ENCODE results near the gene BCAP31.

BCAP31 gene

DNA sequence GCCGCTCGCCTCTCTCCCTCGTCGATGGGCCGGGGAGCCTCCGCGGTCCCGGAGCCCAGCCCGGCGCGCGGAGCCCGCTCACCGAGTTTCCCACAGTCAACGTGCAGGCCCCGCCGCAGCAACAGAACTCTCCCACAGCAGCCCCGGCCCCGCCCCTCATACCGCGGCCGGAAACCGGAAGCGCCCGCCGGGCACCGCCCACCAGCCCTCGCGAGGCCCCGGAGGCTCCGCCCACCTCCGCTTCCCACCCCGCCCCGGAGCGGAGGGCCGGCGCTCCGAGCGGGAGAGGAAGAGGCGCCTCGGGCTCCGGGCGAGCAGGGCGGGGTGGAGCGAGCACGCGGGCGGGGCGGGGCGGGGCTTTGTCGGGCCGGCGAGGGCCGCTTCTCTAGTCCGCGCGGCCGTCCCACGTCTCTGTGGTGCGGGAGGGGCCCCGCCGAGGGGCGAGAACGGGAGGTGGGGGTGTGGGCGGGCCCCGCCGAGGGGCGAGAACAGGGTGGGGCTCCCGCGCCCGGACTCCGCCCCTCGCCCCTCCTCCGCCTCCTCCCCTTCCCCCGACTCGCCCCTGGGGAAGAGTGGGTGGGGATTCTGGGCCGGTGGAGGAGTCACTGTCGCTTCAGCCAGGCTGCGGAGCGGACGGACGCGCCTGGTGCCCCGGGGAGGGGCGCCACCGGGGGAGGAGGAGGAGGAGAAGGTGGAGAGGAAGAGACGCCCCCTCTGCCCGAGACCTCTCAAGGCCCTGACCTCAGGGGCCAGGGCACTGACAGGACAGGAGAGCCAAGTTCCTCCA, at the start of gene BCAP31, which contains the start of gene ABCD1:
BCAP31 (minus strand) TSS at position 136 of the 787 bp plus-strand sequence. CDS start 1,143 bp downstream, outside the sequence.
ABCD1 (plus strand) TSS at position 605 of the 787 bp plus-strand sequence. CDS start 411 bp downstream, outside the sequence.
- DNase-seq: peak; percentile 92

DNA sequence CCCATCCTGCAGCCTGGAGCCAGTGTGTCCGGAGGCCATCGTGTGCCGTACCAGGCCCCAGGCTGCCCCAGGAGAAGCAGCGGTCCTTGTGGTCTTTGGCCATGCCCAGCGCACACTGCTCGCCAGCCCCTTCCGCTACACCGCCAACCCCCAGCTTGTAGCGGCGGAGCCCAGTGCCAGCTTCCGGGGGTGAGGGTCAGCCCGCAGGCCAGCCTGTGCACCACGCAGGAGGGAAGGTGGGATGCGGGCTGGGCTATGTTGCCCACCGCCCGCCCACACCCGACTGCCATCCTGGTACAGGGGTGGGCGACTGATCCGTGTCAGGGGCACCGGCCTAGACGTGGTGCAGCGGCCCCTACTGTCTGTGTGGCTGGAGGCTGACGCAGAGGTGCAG, 49.0 kb upstream of the BCAP31 start:
- DNase-seq: no peak

DNA sequence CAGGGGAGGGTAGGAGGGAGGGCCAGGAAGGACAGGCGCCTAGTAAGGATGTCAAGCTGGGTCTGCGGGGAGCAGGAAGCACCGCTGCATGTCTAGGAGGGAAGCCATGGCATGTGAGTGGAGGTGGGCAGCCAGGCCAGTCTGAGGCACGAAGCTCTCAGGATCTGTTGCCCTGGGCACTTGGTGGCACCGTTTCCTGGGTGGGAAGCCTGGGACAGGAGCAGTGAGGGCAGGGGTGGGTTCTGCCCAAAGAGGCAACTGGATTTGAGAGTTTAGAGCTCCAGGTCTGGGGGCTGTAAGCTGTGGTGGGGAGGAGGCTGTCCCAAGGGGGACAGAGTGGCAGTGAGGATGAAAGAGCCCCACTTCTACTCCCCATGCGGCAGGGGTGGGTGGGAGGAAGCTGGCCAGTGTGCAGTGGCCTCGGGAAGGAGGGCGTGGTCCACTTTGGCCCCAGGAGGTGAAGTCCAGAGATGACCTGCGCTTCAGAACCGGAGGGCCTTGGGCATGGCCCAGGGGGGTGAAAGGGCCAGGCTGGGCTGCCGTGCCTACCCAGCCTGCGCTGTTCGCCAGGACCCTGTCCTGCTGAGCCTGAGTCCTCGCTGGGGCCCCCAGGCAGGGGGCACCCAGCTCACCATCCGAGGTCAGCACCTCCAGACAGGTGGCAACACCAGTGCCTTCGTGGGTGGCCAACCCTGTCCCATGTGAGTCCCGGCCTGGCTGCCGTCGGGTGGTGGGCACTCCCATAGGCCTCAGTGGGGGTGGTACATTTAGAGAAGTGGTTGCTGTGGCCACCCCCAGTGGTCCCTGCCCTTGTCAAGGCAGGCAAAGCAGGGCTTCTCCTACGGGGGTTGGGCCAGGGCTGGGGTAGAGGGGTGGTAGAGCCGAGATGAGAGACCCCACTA, 48.4 kb upstream of the BCAP31 start:
- DNase-seq: peak; percentile 2

DNA sequence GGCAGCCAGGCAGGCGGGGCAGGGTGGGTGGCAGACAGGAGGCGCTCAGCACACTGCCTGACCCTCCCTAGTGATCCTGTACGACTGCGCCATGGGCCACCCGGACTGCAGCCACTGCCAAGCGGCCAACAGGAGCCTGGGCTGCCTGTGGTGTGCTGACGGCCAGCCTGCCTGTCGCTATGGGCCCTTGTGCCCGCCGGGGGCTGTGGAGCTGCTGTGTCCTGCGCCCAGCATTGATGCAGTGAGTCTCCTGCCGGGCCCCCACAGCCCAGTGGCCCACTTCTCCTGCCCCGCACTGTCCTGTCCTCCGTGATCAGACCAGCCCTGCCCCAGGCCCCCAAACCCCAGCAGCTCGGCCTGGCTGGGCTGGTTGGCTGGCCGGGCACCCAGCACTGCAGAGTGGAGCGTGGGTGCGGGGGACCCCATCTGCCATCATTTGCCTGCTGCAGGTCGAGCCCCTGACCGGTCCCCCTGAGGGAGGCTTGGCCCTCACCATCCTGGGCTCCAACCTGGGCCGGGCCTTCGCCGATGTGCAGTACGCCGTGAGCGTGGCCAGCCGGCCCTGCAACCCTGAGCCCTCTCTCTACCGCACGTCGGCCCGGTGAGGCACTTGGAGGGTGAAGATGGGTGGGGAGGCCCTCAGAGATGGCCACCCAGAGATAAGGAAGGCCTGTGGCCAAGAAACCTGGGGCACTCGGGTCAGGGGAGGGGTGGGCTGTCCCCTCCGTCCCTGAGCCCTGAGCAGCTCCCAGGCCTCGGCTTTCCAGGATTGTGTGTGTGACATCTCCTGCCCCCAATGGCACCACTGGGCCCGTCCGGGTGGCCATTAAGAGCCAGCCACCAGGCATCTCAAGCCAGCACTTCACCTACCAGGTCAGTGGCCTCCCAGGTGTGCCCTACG, 47.5 kb upstream of the BCAP31 start:
- peak; percentile 2 for DNase-seq

DNA sequence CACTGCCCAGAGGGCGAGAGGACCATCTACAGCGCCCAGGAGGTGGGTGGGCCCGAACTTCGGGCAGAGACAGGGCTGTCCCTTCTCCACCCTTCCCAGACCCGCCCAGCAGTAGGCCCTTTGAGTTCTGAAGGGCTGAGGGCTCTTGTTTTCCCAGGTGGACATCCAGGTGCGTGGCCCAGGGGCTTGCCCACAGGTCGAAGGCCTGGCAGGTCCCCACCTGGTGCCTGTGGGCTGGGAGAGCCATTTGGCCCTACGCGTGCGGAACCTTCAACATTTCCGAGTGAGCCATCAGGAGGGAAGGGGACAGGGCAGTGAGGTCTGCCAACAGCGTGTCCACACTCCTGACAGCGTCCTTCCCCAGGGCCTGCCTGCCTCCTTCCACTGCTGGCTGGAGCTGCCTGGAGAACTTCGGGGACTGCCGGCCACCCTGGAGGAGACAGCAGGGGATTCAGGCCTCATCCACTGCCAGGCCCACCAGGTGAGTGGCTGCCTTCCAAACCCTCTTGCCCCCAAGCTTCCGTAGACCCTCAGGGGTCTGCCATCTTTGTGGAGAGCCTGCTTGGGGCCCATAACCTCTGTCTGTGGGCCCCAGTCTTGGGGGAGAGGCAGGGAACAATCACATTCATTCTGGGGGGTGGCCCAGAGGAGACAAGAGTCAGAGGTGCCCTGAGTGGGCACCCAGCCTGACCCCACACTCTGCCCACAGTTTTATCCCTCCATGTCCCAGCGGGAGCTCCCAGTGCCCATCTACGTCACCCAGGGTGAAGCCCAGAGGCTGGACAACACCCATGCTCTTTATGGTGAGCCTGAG, 46.6 kb upstream of the BCAP31 start:
- DNase-seq: peak; percentile 1

DNA sequence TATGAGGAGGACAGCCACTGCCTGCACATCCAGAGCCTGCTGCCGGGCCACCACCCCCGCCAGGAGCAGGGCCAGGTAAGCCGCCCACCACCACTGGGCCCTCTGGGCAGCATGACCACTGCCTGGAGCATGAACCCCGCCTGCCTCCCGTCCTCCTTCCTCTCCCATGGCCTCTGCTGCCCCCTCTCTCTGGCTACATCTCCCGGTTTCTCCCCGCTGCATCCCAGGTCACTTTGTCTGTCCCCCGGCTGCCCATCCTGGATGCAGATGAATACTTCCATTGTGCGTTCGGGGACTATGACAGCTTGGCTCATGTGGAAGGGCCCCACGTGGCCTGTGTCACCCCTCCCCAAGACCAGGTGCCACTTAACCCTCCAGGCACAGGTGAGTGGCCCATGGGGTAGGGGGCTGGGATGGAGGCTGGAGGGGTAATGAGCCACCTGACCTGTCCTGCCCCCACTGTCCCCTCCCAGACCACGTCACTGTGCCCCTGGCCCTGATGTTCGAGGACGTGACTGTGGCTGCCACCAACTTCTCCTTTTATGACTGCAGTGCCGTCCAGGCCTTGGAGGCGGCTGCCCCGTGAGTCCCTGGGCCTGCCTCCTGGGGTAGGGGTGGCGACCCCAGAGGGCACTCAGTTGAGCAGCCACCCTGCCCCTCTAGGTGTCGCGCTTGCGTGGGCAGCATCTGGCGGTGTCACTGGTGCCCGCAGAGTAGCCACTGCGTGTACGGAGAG, 45.8 kb upstream of the BCAP31 start:
- peak; percentile 2 for DNase-seq

DNA sequence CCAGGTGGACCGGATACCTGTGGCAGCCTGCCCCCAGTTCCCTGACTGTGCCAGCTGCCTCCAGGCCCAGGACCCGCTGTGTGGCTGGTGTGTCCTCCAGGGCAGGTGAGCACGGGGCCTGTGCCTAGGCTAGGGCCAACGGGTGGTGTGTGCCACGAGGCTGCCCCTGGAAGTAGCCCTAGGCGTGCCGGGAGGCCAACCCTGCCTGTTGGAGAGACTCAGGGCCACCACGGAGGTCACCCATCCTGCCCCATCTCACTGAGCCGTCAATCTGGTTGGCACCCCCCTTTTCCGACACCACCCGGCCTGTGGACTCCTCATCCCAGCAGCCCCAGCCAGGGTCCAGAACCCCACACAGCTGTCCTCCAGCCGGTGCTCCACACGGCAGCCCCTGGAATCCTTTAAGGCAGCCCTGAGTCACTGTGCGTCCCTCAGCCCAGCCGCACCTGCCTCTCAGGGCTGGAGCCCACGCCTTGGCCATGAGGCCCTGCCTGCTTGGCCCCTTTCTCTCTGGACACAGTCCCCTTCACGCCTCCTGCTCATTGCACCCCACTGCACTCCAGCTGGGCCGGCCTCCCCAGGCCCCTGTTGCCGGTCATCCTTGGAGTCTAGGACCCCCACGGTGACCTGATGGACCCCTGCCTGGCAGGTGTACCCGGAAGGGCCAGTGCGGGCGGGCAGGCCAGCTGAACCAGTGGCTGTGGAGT, 45.1 kb upstream of the BCAP31 start:
- DNase-seq: peak; percentile 1

DNA sequence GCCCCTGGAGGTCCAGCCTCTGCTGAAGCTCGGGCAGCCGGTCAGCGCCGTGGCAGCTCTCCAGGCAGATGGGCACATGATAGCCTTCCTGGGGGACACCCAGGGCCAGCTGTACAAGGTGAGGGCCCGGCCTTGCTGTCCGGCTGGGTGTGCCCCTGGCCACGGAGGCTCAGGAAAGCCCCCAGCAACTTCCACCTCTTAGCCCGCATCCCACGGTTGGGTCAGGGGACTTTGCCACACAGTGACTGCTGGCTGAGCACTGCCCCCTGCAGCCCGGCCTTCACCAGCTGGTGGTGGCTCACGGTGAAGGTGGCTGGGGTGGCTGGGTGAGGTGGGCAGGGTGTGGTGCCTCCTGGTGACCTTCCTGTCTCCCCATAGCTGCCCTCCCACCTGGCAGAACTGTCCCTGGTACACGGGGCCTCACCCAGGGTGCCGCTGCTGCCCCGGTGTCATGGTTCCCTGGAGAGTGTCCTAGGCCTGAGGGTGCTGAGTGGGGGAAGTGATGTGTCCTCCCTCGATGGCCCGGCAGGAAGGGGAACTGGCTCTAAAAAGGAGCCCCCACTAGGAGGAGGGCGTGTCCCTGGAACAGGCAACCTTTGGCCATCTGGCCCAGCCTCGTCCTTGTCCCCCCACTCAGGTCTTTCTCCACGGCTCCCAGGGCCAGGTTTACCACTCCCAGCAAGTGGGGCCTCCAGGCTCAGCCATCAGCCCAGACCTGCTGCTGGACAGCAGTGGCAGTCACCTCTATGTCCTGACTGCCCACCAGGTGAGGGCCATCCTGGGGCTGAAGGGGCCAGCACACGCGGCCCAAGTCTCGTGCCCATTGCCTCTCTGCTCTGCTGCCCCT, 44.3 kb upstream of the BCAP31 start:
- peak; percentile 4 for DNase-seq

DNA sequence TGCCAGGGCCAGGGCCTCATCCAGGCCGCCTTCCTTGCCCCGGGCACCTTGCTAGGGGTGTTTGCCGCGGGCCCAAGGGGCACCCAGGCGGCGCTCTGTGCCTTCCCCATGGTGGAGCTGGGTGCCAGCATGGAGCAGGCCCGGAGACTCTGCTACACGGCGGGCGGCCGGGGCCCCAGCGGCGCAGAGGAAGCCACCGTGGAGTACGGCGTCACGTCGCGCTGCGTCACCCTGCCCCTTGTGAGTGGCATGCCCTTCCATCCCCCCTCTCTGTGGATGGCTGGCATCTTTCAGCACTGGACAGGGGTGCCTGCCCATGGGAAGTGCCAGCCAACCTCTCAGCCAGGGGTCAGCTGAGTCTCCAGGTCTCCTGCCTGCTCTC, 43.5 kb upstream of the BCAP31 start:
- peak; percentile 2 for DNase-seq

DNA sequence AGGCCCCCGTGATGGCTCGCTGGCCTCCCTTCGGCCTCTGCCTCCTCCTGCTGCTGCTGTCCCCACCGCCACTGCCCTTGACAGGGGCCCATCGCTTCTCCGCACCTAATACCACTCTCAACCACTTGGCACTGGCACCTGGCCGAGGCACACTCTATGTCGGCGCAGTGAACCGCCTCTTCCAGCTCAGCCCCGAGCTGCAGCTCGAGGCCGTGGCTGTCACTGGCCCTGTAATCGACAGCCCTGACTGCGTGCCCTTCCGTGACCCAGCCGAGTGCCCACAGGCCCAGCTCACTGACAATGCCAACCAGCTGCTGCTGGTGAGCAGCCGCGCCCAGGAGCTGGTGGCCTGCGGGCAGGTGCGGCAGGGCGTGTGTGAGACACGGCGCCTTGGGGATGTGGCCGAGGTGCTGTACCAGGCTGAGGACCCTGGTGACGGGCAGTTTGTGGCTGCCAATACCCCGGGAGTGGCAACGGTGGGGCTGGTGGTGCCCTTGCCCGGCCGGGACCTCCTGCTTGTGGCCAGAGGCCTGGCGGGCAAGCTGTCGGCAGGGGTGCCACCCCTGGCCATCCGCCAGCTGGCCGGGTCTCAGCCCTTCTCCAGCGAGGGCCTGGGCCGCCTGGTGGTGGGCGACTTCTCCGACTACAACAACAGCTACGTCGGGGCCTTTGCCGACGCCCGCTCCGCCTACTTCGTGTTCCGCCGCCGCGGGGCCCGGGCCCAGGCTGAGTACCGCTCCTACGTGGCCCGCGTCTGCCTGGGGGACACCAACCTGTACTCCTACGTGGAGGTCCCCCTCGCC, 42.9 kb upstream of the BCAP31 start:
- peak; percentile 2 for DNase-seq

DNA sequence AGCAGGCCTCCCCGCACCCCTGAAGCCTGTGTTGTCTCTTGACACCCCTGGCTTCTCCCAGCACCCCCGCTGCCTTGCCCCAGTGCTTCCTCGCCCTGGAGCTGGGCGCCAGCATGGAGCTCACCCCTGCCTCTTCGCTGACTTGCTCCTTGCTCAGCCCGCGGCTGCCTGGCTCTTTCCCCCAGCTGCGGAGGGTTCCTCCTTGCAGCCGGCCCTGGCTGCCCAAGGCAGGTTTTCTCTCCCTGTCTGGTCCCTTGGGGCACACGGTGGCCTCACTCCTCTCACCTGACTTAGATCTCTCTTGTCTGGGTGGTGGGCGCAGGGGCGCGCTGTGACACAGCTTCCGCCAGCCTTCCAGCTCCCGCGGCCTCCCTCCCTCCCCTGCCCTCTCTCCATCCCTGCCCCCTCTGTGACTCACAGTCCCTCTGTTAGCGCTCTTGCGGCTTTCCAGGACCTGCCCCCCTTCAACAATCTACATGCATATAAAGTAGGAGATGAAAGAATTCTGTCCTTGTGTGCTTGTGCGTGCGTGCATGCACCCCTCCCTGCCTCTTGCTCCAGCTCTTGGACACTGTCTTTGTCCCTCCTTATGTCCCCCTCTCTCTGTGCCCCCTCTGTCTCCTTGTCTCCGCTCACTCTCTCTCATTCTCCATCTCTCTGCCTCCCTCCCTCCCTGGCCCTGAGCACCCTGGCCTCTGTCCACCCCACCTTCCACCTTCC, 42.1 kb upstream of the BCAP31 start:
- DNase-seq: peak; percentile 46

DNA sequence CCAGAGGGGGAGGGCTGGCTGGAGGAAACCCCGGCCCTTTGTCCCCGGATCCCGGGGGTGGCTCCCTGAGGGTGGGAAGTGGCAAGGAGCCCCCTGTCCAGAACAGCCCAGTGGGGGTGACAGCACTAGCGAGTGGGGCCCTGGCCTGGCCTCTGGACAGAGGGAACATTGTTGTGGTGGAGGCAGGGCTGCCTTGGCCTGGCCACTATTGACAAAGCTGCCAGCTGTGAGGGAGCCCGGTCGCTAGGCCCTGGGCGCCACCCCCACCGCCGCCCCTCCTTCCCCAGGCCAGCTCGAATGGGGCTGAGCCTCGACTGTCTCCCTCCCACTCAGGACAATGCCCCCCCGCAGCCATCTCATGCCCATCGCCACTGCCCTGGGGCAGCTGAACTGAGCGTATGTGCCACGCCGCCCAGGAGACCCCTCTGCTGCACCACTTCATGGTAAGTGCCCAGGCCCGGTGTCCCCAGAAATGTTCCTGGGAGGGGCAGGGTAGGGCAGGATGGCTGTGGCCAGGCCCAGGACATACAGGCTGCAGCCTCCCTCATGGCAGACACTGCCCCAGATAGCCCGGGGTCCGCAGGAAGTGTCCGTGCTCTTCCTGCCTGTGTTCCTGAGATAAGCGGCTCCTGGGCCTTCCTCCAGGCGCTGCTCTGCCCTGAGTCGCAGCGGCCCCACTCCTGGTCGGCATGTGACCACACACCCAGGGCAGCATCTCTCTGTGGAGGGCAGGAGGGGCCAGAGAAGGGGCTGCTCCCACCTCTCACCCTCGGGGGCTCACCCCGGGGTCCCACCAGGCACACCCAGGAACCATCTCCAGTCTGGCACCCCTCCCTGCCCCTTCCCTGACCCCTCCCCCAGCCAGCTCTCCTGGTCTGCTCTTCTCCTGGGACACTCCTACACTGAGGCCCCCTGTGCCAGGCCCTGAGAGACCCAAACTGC, 41.2 kb upstream of the BCAP31 start:
- DNase-seq: peak; percentile 1

DNA sequence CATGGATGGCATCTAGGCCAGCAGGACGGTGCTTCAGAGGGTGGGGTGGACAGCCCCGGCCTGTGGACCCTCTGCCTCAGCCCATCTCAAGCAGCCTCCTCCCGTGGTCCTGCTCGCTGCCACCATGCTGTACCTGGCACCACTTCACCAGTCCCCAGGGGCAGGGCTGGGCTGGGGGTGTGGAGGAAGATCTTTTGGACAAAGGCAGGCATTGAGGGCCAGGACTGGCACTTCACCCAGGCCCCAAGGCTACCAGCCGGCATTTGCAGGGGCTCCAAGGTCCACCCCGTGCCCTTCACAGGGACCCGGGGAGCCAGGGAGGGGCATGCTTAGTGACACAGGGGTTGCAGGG, 40.6 kb upstream of the BCAP31 start:
- DNase-seq: peak; percentile 2

DNA sequence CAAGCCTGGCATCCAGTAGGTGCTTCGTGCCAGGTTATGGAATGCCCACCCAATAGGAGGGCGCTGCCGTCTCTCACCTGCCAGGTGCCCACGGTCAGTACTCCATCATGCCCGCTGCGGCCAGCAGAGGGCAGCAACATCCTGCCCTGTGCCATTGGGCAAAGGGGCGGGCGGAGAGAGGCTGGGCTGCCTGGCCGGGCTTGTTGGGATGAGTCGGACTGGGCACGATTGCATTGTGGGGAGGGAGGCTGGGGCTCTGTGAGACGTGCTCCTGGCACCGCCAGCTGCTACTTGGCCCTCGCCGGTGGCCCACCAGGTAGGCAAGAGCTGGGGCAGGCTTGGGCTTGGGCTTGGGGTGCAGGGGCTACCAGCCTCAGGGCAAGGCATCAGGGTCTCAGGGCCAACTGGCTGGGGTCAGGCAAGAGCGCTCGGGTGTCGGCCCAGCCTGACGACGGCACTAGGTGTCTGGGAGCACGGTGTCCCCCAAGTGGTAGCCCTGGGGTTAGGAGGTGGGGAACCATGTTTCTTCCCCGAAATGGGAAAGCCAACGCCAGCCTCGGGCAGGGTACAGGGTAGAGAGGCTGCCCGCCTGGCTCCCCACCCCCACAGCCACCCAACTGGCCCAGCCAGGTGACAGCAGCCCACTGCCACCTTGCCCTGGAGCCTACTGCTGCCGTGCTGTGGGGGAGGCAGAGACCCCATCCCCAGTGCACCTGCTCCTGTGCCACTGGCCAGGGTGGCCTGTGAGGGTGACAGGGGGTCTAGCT, 40.0 kb upstream of the BCAP31 start, which contains the start of gene PLXNB3:
PLXNB3 (plus strand) TSS at position 261 of the 767 bp plus-strand sequence. CDS start 1,287 bp downstream, outside the sequence.
- peak; percentile 89 for DNase-seq

DNA sequence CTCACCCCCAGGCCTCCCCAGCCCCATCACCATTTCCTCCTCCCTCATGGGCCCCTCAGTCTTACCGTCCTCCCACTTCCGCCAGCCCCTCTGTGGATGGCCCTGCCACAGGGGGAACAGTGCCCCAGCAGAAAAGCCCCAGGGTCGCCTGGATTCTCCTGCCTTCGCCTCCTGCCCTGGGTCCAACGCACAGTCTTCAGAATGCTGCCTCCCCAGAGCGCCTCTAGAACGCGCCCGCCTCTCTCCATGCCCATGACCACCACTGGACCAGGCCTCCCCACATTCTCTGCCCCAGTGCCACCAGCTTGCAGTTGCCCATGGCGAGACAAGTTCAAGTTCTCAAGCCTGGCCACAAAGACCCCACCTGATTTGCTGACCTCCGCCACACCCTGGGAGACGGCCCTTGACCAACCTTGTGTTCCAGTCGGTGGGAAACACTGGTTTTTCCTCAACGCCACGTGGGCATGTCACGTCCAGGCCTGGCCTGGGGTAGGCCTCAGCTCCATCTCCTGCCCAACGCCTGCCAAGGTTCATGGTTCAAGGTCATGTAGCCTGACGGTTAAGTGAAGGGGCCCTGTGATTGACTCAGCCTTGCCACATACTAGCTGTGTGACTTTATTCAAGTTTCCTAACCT, 39.2 kb upstream of the BCAP31 start:
- peak; percentile 2 for DNase-seq

All from CD4-positive, alpha-beta T cell treated with Interleukin-17A for 4 hours (primary cell).